Stimulated activated CD8-positive, alpha-beta memory T cell treated with anti-CD3 and anti-CD28 coated beads, Interleukin-12 subunit alpha, Interleukin-12 subunit beta, amount 100 ng/mL, for 24 hours (primary cell): Measurements from ENCODE around the gene IRAK2.

Experiments used
- DNase-seq: peaks from one replicate; pipeline ENCODE4 v3.0.0-alpha.2; 2020; ENCODE audit errors: extremely low read depth

The IRAK2 gene

DNA sequence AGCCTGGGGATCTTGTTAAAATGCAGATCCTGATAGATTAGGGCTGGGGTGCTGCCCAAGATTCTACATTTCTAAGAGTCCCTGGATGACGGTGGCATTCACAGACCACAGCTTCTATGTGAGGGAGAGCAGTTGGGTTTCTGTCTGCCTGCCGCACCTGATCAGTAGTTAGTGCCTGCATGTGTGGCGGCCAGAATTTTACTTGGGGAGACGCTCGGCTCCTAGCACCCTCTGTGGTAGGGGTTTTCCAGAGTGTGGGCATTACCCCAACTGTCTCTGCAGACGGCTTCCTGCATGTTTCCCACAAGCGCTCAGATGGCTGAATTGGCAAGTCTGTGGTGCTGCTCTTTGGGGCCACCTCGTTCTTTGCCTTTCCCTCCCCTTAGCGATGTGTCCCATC lies 119.8 kb downstream of the IRAK2 start:
- no peak for DNase-seq

DNA sequence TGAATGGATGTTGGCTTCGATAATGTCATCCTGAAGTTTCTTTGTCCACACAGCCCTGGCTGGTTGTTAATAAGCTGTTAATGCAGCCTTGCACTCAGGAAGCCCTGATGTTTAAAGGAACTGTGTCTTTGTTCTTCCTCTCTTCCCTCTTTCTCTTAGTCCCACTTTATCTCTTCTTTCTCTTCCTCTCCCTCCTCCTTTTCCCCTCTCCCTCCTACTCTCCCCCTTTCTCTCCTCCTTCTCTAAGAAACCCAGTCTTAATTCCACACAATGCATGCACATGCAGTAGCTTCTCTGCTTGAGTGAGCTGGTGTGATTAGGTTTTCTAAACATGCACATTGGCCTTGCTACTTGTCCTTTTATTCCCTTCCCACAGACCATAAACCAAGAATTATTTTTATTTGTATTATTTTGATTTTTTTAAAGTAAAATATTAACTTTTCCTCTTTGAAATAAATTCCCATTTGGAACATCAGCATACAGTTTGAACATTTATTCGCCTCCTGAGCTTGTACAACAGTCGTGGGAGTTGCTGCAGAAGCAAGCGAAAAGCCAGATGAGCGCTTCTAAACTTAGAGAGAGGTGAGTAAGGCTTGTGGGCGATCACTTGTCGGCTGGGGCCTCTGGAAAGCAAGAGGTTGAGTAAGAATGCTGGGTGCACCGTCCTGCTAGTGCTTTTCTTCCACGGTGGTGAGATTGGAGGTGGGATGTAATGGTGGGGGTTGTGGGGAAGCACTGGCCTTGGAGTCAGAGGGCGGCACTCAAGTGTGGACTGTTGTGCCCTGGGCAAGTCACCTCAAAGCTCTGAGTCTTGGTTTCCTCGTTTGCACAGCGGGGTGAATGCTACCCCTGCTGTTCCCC lies 120.8 kb downstream of the IRAK2 start:
- no peak for DNase-seq

DNA sequence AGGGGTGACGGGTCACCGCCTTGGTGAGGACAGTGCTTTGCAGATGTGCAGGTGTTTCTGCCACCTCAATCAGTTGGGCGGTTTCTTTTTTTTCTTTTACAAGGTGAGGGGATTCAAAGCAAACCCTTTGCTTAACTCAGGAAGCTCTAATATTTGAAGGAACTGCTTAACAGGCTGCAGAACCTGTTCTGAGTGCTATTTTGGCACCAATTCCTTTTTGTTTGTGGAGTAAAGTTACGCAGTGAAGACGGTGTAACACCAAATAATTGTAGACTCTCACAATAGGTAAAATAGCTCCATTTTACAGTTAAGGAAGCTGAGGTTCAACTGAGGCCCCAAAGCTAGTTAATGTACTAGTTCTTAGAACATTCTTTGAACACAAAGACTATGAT lies 121.4 kb downstream of the IRAK2 start:
- DNase-seq = no peak

DNA sequence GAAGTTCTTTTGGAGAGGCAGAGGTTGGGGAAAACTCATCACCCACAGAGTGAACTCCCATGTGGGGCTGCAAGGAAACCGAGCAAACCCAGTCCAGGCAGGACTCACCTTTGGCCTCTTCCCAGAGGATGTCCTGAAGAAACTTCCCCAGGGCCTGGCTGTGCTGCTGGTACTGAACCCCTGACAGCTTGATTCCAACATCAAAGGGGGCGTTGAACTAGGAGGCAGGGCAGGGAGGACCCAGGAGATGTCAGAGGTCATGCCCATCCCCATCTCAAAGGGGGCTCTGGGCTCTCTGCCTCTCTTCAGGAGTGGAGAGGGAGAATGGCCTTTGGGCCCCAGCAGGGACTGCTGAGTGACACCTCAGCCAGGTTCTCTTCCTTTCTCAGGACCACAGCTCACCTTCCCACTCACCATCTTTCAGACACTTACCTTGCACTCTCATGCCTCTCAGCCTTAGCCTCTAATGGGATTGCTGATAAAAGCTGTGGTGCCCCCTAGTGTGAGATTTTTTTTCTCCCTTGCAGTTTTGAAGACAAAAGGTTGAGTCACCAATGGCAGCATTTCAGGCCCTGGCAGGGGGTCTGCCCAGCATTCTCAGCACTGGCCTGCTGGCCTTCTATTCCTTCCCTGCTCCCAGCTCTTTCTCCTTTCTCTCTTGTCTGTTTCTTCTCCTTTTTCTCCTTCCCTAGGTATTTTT lies 122.0 kb downstream of the IRAK2 start:
- DNase-seq = no peak

DNA sequence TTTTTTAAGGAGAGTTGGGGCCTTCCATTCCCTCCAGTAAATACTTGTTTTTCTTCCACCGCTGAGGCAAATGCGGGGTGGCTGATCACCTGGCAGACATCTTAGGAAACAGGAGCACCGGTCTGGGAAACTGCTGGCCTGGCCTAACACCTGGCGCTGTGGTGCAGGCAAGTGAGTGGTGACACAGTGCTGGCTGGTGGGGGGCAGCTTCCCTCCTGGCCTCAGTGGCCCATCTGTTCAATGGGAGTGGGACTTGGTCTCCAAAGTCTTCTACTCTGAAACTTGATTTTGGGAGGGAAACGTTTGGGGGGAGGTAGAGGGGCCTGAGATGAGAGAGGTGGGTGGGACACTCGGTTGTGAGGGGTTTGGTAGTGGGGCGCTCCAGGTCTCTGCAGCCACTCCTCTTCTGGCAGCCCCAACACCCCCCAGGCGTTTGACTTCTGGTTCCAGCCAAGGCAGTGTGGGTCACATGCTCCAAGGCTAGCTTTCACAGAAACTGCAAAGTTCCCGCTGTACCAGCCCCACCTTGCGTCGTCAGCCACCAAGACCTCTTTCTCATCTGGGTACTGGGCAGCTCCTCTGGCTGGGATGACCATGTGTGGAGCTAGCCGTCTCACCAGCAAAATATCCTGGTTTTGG lies 123.3 kb downstream of the IRAK2 start:
- DNase-seq = no peak

DNA sequence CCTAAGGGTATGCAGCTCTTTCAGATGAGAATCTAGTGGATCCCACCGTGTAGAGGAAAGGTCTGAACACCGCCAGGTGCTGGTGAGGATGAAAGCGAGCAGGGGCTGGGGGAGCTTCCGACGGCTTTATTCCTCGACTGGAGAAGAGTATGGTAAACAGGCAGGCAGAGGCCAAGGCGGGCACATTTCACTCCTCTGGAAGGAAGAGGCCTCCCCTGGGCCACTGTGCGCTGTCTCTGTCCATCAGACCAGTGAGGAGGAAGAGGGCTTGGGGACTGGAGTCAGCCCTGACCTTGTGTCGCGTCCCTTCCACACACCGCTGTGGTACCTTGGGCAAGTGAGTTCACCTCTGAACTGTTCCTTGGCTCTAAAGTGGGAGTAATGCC lies 123.8 kb downstream of the IRAK2 start:
- no peak for DNase-seq

DNA sequence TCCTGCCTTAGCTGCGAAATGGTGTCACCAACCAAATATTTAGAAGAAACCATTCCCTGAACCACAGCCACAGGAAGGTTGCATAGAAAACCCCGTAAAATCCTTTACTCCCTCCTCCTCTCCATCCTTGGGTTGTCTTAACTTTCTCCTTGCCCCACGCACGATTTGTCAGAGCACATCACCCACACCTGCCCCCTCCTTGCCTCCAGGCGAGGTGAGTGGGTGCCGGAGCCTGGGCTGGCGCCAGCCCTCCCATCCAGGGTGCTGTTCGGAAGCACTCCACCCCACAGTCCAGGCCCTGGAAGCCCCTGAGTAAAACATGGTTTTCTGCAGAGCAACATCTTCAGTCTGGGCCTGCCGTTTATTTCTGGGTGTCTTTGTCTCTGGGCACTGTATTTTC lies 124.4 kb downstream of the IRAK2 start:
- DNase-seq = no peak

DNA sequence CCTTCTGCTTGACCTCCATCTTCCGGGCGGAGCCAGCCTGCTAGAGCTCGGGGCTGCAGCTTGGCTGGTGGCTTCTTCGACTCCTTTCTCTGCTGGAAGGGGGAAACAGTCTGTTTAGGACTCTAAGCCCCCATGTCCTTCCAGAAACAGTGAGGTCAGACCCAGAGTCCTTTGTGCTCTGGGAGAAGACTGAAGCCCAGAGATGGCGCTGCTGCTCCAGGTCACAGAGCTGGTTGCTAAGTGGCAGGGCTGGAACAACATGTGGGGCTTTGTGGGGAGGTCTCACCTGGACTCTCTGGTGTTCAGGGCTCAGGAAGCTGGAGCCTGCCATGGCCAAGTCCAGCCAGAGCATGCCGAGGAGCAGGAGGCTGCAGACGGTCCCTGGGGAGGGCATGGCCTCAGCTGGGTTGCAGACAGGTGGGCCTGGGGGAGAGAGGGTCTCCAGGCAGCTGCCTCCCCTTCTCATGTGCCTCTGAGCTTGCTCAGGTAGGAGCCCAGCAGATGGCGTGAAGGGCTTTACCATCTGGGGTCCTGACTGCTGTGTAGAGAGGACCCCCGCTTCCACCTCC lies 125.2 kb downstream of the IRAK2 start:
- DNase-seq = no peak

DNA sequence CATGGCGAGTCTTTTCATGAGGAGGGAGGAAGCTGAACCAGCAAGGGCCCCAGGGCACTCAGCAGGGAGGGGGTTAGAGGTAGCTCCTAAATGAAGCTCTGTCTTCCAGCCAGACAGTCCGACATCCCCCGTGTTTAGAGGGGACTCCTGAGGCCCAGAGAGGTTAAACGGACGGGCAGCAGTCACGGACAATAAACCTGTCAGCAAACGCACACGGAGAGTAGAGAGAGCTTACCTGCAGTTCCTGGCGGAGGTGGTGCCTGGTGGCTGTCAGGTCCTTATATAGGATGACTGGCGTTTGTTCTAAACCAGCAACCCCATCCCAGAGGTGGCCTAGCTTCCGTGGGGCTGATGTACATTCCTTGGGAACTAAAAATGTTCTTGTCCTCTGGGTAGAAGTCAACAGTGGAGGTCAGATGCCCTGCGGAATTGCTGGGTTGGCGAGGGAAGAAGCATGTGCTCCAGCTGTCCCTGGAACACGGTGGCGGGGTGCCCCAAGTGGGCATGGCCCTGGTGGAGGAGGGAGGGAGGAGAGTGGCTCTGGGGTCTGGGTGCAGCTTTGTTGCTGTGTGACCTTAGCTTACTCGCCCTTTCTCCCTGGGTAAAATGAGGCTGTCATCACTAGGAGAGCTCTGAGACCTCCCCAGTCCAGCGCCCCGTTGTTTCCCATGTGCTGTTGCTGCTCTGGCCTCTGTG lies 125.9 kb downstream of the IRAK2 start:
- DNase-seq = no peak

DNA sequence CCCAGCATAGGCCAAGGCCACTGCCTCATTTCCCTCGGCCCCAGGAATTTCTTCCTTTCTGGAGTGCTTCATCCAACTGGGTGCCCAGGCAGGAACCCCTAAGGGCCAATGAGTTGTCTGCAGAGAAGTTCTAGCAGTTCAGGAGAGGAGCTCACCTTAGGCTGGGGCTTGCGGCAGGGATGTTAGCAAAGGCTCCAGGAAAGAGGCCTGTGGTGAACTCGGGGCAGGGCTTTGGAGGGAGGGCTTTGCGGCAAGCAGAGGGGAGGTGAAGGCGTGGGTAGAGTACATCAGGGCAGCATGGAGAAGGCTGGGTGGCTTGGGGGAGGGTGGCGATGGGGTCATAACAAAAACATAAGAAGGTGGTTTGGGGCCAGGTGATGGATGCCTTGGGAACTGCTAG lies 126.9 kb downstream of the IRAK2 start:
- DNase-seq = no peak

DNA sequence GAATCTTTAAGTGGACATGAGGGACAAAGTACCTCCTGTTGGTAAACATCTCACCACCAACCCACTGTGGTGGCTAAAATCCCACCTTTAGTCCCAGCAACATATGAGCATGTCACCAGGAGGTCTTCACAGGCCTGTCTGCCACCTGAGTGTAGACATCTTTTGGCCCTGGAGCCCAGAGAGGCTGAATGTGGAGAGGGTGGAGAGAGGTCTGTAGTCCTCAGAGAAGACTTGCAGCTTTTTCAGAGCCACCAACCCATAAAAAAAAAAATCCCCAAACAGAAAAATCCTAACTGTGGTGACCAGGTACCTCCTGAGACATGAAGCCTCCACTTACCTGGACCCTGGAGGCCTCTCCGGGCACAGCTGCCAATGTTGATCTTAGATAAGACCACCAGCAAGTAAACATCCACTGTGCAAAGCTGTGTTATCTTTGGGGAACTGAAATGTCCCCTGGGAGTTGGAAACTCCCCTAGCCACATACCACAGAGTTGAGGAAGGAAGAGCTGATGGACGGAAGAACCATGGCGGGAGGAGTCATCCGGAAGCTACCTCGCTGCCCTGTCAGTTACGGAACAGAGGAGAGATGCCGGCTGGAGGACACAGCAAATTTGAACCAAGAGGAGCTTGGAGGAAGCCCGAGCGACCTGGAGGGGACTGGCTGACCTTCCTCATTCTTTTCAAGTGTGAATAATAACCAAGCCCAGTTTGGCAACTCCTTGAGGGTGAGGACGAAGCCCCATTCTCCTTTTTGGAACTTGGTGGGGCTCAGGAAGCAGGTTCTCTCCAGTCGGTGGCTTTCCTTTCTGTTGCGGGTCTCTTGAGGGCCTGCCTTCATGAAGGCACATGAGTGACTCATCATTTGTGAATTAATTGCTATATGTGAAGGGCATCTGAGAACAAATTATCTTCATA lies 128.0 kb downstream of the IRAK2 start, which contains the start of gene GHRL:
GHRL (minus strand) TSS at position 443 of the 915 bp plus-strand sequence. CDS start 2,767 bp downstream, outside the sequence.
- no peak for DNase-seq
